Measurements from ENCODE around the gene PDCD6IP. TPM values are rescaled to one million over a fixed set of nuclear protein-coding genes. Genes with fewer than 3 reads are reported as not detected.

The PDCD6IP gene
- total RNA-seq, 1 donor from 2014 or later: 203 TPM

GRCh38 chr3:33904730-33905129, 106.3 kb downstream of the PDCD6IP start:
- H3K4me1 Mint-ChIP-seq (ENCODE audit: low read depth, unreplicated experiment): no peaks in the 10 kb centered on the region
- peaks cover 7% of the 10 kb centered on the region for H3K27me3 ChIP-seq (ENCODE audit: insufficient read depth, low read length)
- no peak overlapping the region for H3K9ac ChIP-seq (ENCODE audit: low read length)
- H3K4me2 ChIP-seq (ENCODE audit: low read length): no peak overlapping the region
- no peaks in the 10 kb centered on the region for H3K9me3 ChIP-seq (ENCODE audit: insufficient read depth, low read depth, low read length)
- no peak overlapping the region for H3K27ac Mint-ChIP-seq (ENCODE audit: unreplicated experiment)
- no peak overlapping the region for H3K27ac ChIP-seq (ENCODE audit: low read depth, low read length)
- H2AFZ ChIP-seq (ENCODE audit: low read depth, low read length): no peak overlapping the region
- TF ChIP-seq, protein P1, sequence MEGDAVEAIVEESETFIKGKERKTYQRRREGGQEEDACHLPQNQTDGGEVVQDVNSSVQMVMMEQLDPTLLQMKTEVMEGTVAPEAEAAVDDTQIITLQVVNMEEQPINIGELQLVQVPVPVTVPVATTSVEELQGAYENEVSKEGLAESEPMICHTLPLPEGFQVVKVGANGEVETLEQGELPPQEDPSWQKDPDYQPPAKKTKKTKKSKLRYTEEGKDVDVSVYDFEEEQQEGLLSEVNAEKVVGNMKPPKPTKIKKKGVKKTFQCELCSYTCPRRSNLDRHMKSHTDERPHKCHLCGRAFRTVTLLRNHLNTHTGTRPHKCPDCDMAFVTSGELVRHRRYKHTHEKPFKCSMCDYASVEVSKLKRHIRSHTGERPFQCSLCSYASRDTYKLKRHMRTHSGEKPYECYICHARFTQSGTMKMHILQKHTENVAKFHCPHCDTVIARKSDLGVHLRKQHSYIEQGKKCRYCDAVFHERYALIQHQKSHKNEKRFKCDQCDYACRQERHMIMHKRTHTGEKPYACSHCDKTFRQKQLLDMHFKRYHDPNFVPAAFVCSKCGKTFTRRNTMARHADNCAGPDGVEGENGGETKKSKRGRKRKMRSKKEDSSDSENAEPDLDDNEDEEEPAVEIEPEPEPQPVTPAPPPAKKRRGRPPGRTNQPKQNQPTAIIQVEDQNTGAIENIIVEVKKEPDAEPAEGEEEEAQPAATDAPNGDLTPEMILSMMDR (IDR thresholded peaks at IDR 0.05; ENCODE audit: insufficient read depth, low read depth, low read length): no peak
- no peak for TF ChIP-seq EZH2 (IDR thresholded peaks at IDR 0.05; ENCODE audit: insufficient read depth, low read length)
- no peaks in the 10 kb centered on the region for H3K4me1 ChIP-seq (ENCODE audit: insufficient read depth, low read length)
- no peaks in the 10 kb centered on the region for H4K20me1 ChIP-seq (ENCODE audit: insufficient read depth, low read length)
- H3K4me3 ChIP-seq (ENCODE audit: insufficient read depth, low read depth, low read length): no peak overlapping the region
- no peaks in the 10 kb centered on the region for H3K36me3 ChIP-seq (ENCODE audit: insufficient read depth, low read length)
- DNase-seq (ENCODE audit: low read depth) (no peak), FAIRE-seq (no peak)
- no peak overlapping the region for H3K4me3 Mint-ChIP-seq (ENCODE audit: unreplicated experiment)
- no peaks in the 10 kb centered on the region for H3K36me3 Mint-ChIP-seq (ENCODE audit: low read depth, unreplicated experiment)
- no peaks in the 10 kb centered on the region for H3K79me2 ChIP-seq (ENCODE audit: insufficient read depth, low read length)
- peaks cover 6% of the 10 kb centered on the region for H3K9me3 Mint-ChIP-seq (ENCODE audit: unreplicated experiment)
- H3K27me3 Mint-ChIP-seq (ENCODE audit: low read depth, unreplicated experiment): no peaks in the 10 kb centered on the region

- Histone ChIP-seq H3K4me2 (ENCODE audit: low read length) (no peak overlapping the region), H3K4me1 (ENCODE audit: insufficient read depth, low read length) (peaks cover 5% of the 10 kb centered on the region), H3K9ac (ENCODE audit: low read length) (no peak overlapping the region), H3K4me3 (ENCODE audit: insufficient read depth, low read depth, low read length) (no peak overlapping the region), H3K27ac (ENCODE audit: low read depth, low read length) (no peak overlapping the region), H3K9me3 (ENCODE audit: insufficient read depth, low read depth, low read length) (no peaks in the 10 kb centered on the region), H2AFZ (ENCODE audit: low read depth, low read length) (no peak overlapping the region), H3K27me3 (ENCODE audit: insufficient read depth, low read length) (no peaks in the 10 kb centered on the region), H3K36me3 (ENCODE audit: insufficient read depth, low read length) (no peaks in the 10 kb centered on the region), H3K79me2 (ENCODE audit: insufficient read depth, low read length) (no peaks in the 10 kb centered on the region), H4K20me1 (ENCODE audit: insufficient read depth, low read length) (no peaks in the 10 kb centered on the region)
- FAIRE-seq (no peak), DNase-seq (ENCODE audit: low read depth) (no peak)
- Mint-ChIP-seq H3K9me3 (ENCODE audit: unreplicated experiment) (peaks cover 6% of the 10 kb centered on the region), H3K36me3 (ENCODE audit: low read depth, unreplicated experiment) (no peaks in the 10 kb centered on the region), H3K4me1 (ENCODE audit: low read depth, unreplicated experiment) (peaks cover 9% of the 10 kb centered on the region), H3K4me3 (ENCODE audit: unreplicated experiment) (no peak overlapping the region), H3K27ac (ENCODE audit: unreplicated experiment) (no peak overlapping the region), H3K27me3 (ENCODE audit: low read depth, unreplicated experiment) (no peaks in the 10 kb centered on the region)
- TF ChIP-seq, protein P1 (IDR thresholded peaks at IDR 0.05; ENCODE audit: insufficient read depth, low read depth, low read length): no peak
- no peak for TF ChIP-seq EZH2 (IDR thresholded peaks at IDR 0.05; ENCODE audit: insufficient read depth, low read length)
Observed at GRCh38 chr3:33908250-33908851, 109.9 kb downstream of the PDCD6IP start.

DNA sequence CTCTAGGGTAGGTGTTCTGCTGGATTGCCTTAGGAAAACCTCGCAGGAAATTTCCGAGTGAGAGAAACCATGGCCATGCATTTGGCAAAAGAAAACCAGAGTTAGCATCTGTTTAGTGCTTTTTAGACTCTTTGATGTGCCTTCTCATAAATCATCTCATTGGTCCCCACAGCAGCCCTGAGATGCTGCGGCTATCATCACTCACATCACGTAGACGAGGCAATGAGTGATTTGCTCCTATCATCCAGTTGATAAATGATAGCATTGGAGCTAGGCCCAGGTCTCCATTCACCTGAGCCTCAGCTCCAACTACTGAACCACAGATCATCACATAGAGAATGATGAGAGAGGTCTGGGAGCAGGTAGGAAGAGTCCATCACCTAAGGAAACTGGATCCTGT, 111.1 kb downstream of the PDCD6IP start:
- TF ChIP-seq, protein P1 (IDR thresholded peaks at IDR 0.05; ENCODE audit: insufficient read depth, low read depth, low read length): no peak
- TF ChIP-seq EZH2 (IDR thresholded peaks at IDR 0.05; ENCODE audit: insufficient read depth, low read length): no peak
- Histone ChIP-seq H3K9me3 (ENCODE audit: insufficient read depth, low read depth, low read length) (no peaks in the 10 kb centered on the region), H3K27me3 (ENCODE audit: insufficient read depth, low read length) (no peaks in the 10 kb centered on the region), H3K4me3 (ENCODE audit: insufficient read depth, low read depth, low read length) (no peak overlapping the region), H3K36me3 (ENCODE audit: insufficient read depth, low read length) (no peaks in the 10 kb centered on the region), H2AFZ (ENCODE audit: low read depth, low read length) (no peak overlapping the region), H3K79me2 (ENCODE audit: insufficient read depth, low read length) (no peaks in the 10 kb centered on the region), H3K9ac (ENCODE audit: low read length) (no peak overlapping the region), H3K27ac (ENCODE audit: low read depth, low read length) (no peak overlapping the region), H3K4me1 (ENCODE audit: insufficient read depth, low read length) (peaks cover 5% of the 10 kb centered on the region), H4K20me1 (ENCODE audit: insufficient read depth, low read length) (no peaks in the 10 kb centered on the region), H3K4me2 (ENCODE audit: low read length) (no peak overlapping the region)
- H3K27me3 Mint-ChIP-seq (ENCODE audit: low read depth, unreplicated experiment): no peaks in the 10 kb centered on the region
- H3K27ac Mint-ChIP-seq (ENCODE audit: unreplicated experiment): no peak overlapping the region
- H3K36me3 Mint-ChIP-seq (ENCODE audit: low read depth, unreplicated experiment): no peaks in the 10 kb centered on the region
- no peak for FAIRE-seq
- no peak for DNase-seq (ENCODE audit: low read depth)
- H3K4me3 Mint-ChIP-seq (ENCODE audit: unreplicated experiment): no peak overlapping the region
- peaks cover 5% of the 10 kb centered on the region for H3K9me3 Mint-ChIP-seq (ENCODE audit: unreplicated experiment)
- peaks cover 9% of the 10 kb centered on the region for H3K4me1 Mint-ChIP-seq (ENCODE audit: low read depth, unreplicated experiment)

Data from astrocyte (in vitro differentiated cells and primary cell).